ENCODE measurements around the gene CMTM7. TPM values are rescaled to one million over a fixed set of nuclear protein-coding genes. Genes with fewer than 3 reads are reported as not detected.

The CMTM7 gene
- total and polyA plus RNA-seq, 10 of the 15 experiments (the other 5 are each of a cell fraction or from before 2014, with no cell fraction given): 3.7 to 36.4 (median 14.7) TPM

GRCh38 chr3:32374788-32375595 is 16.7 kb upstream of the CMTM7 start (continued):
- TF ChIP-seq ZBTB11 (CRISPR knock-in tag; IDR thresholded peaks at IDR 0.05): no peak
- TF ChIP-seq KDM1A (IDR thresholded peaks at IDR 0.05; ENCODE audit: borderline replicate concordance): no peak
- no peak for TF ChIP-seq PML (IDR thresholded peaks at IDR 0.05; ENCODE audit: low read length)
- no peak for TF ChIP-seq JUNB (IDR thresholded peaks at IDR 0.05)
- no peak for TF ChIP-seq ELK1 (IDR thresholded peaks at IDR 0.05; ENCODE audit: low read depth, low read length)
- TF ChIP-seq RAD51 (IDR thresholded peaks at IDR 0.05): no peak
- no peak for TF ChIP-seq BCL11A (IDR thresholded peaks at IDR 0.05; ENCODE audit: low read depth, low read length)
